Right ventricle myocardium superior (tissue), 1 donor: Measurements from ENCODE around the gene MYO1G. TPM values are rescaled to one million over a fixed set of nuclear protein-coding genes. Genes with fewer than 3 reads are reported as not detected.
"Not testable (repeated sequence)": the region's sequence is repeated elsewhere in the genome, so short reads cannot be mapped to it uniquely, and the experiment has no call there.

ENCODE experiments used
- ATAC-seq: fragments of 200-7000 bp; cut with Tn5 transposase; one replicate; pipeline ENCODE4 v1.9.1; 2020; ENCODE audit warnings: mild to moderate bottlenecking; ENCODE audit not compliant: poor library complexity
- DNase-seq: peaks from one replicate; pipeline ENCODE4 v3.0.0-alpha.2; 2020
- intact Hi-C: fragments of 100-400 bp; cut with DNase I; formaldehyde crosslinking; loops from one replicate; pipeline ENCODE4 v1.11.2; 2022
- total RNA-seq: library from RNA; stranded (reverse); fragmentation: NEBNext Ultra II Directional; extraction: Animal tissue kit (Norgen Biotek cat#: 25700); gene quantifications from one replicate; pipeline ENCODE4 v1.2.1, GENCODE V29; 2021
- donor health status: DM: no; HTN: yes; CAD: no; lungs with severe emphysema.

Gene MYO1G
- total RNA-seq, 1 donor from 2014 or later: 0.97 TPM

GRCh38 chr7:44961844-44962482 lies 16.9 kb downstream of the MYO1G start:
- ATAC-seq: peak; percentile 23
- intact Hi-C loops: no loop called here
- no peak for DNase-seq

DNA sequence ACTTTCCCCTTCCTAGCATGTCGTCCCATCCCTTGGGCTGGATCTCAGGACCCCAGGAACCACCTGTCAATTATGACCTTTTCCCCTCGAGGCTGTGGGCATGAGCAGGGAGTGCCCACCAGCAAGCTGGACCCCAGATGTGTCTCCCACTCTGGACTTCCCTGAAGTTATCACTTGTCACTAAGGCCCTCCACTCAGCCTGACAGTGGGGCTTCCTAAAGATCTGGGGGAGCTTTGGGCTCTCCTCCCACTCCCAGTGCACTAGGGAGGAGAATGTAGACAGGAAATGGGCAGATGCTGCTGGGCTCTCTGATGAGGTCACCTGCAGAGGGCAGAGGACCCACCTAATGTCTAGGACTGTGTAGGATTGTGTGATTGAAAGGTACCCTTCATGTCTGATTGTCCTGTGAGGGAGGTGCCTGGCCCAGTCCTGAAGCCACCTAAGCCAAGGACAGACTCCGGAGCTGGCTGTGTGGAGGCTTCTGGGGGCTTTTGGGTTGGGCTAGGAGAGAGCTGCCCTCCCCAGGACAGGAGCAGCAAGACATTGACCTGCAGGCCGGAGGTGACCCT lies 18.7 kb downstream of the MYO1G start:
- intact Hi-C loops: no loop called here
- ATAC-seq: no peak
- DNase-seq: no peak

- ATAC-seq (no peak), DNase-seq (no peak)
- intact Hi-C loops: no loop called here
These were observed 19.3 kb downstream of the MYO1G start for GRCh38 chr7:44959433-44959951.

DNA sequence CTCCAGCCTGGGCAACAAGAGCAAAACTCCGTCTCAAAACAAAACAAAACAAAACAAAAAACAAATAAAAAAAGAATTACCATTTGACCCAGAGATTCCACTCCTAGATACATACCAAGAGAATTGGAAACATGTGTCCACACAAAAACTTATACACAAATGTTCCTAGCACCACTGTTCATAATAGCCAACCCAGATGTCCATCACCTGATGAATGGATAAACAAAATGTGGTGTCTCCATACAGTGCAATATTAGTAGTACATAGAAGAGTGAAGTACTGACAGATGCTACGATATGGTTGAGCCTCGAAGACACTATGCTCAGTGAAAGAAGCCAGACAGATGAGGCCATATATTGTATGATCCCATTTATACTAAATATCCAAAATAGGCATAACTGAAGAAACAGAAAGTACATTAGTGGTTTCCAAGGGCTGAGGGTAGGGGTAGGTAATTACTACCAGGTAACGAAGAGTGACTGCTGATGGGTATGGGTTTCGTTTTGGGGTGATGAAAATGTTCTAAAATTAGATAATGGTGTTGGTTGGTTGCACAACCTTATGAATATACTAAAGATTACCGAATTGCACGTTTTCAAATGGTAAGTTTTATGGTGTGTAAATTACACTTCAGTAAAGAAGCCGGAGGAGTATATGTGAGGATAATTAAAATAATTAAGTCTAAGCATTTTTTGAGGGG lies 20.0 kb downstream of the MYO1G start:
- DNase-seq (no peak), ATAC-seq (no peak)
- intact Hi-C loops: no loop called here

DNA sequence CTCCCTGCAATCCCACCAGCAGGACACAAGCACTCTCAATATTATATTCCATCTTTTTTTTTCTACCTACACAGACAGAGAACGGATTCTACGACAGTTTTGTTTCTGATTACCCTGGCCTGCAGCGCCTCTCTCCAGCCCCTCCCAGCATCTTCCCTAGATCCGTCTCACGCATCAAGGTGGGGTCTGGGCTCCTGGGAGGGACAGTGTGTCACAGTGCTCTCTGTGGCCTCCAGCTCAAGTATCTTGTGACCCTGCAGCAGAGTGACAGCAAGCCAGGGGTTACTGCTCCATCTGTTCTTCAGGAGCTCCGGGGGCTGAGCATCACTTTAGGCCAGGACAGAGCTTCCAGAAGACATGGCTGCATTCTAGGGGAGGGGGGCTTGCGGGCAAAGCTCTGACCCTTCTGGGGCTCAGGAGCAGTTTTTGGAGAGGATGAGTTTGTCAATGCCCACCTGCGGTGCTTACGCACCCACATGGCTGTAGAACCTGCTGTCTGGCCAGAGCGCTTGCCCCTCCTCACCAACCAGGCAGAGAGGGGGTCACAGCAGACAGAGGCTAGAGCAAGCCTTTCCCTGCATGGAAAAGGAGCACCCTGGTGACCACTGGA lies 22.6 kb downstream of the MYO1G start:
- no peak for ATAC-seq
- intact Hi-C loops: no loop called here

DNA sequence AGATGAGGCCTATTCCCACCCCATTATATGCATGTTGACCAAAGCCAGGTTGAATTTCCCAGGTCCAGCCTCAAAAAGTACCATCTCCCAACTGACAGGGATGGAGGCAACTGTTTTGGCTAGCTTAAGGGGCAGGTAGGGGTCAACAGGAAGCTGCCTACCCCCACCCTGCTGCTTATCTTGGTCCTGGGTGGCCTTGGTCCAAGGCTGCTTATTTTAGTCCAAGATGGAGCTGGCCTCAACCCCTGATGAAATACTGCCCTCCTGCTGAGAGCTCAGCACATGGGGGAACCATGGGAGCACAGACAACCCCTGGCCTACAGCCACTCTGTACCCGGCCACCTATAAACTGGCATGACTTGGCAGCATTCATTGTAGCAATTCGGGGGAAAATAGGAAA lies 23.1 kb downstream of the MYO1G start:
- DNase-seq: no peak
- ATAC-seq: no peak
- intact Hi-C loops: no loop called here

More for the DNA sequence above, 22.6 kb downstream of the MYO1G start:
- no peak for DNase-seq

- intact Hi-C loops: no loop called here
- DNase-seq: no peak
- no peak for ATAC-seq
These were observed 25.7 kb downstream of the MYO1G start for GRCh38 chr7:44953156-44953555.

DNA sequence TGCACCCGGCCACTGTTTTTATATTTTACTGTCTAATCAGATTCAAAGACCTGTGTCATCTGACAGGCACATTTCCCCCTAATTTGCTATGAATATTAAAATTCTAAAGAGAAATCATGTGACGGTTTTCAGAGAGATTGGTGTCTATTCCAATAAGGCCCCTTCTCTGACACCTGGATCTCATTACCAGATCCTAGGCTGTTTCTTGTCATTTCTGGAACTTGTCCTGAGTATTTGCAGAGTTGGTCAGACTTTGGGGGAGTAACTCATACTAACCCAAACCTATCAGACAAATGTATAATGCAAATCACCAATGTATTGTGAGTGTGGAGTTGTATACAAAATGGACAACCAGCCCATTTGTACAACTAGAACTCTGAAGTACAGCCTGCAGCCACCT lies 29.5 kb downstream of the MYO1G start:
- intact Hi-C loops: no loop called here
- no peak for ATAC-seq
- DNase-seq: no peak

DNA sequence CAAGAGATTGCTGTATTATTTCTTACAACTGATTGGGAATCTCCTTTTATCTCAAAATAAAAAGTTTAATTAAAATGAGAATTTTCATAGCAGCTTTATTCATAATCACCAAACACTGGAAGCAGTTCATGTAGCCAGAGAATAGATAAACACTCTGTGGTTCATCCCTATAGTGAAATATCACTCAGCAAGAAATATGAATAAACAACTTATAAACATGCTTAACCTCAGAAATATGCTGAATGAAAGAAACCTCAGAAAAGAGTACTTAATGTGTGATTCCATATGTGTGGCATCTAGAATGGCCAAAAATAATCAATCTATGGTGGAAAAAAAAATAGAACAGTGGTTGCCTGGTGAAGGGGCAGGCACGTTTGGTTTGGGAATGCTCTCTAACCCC lies 33.3 kb downstream of the MYO1G start:
- intact Hi-C loops: no loop called here
- ATAC-seq (no peak), DNase-seq (no peak)

DNA sequence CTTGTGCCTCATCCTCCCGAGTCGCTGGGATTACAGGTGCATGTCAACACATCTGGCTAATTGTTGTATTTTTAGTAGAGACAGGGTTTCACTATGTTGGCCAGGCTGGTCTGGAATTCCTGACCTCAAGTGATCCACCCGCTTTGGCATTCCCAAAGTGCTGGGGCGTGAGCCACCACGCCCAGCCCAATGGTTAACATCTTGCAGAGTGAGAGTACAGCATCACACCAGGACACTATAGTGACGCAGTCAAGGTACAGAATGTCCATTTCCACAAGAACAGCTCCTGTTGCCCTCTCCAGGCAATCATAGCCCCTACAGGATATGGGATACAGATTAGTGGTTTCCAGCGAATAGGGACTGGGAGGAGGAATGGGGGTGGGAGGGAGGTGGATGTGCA lies 34.0 kb downstream of the MYO1G start:
- DNase-seq (no peak), ATAC-seq (no peak)
- intact Hi-C loops: no loop called here

DNA sequence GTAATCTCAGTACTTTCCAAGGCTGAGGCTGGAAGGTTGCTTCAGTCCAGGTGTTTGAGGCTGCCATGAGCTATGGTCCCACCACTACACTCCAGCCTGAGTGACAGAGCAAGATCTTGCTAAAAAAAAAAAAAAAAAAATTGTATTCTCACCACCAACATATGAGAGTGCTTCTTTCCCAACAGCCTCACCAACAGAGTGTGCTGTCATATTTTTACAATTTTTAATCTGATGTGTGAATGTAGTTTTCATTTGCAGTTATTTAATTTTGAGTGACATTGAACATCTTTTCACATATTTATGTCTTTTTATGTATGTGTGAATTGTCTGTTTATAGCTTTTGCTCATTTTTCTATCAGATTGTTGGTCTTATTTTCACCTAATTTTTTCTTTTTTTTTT lies 35.2 kb downstream of the MYO1G start:
- intact Hi-C loops: no loop called here
- no peak for DNase-seq
- ATAC-seq: no peak

DNA sequence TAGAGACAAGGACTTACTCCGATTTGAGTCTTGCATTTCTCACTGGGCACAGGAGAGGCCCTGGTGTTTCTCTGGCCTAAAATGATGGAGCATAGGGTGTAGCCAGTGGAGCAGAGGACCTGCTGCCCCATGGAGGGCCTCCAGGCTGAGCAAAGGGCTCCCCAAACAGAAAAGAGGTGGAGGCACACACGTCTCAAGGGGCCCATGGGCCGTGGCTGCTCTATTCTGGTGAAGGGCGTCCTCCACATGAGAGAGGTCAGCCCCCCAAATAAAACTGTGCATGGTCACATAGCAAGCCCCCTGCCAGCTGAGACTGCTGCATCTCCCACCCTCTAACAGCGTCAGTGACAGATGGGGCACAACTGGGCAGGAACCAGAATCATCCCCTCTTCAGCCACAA lies 41.4 kb downstream of the MYO1G start:
- ATAC-seq: no peak
- intact Hi-C loops: no loop called here
- DNase-seq: no peak

DNA sequence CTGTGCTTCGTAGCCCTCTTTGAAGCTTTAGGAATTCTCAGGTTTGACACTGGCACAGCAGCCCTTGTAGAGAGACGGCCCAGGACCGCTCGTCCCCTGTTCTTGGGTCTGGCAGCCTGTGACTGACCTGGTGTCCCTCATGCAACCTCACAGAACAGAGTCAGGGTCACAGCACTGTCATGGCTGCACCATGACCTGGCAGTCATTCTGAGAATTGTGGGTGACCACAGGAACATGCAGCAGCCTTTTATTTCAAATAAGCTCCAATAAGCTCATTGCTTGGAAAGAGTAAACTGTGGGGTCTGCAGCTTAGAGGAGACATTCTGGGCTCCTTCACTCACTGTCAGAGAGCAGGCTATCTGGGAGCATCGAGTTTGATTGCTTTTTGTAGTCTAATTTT lies 42.5 kb downstream of the MYO1G start:
- intact Hi-C loops: no loop called here

GRCh38 chr7:44935583-44935982 lies 43.2 kb downstream of the MYO1G start:
- ATAC-seq (no peak), DNase-seq (no peak)
- intact Hi-C loops: no loop called here

More for the DNA sequence above, 42.5 kb downstream of the MYO1G start:
- ATAC-seq (no peak), DNase-seq (no peak)

GRCh38 chr7:44935016-44935415 lies 43.8 kb downstream of the MYO1G start:
- intact Hi-C loops: no loop called here
- DNase-seq: no peak
- ATAC-seq: no peak

DNA sequence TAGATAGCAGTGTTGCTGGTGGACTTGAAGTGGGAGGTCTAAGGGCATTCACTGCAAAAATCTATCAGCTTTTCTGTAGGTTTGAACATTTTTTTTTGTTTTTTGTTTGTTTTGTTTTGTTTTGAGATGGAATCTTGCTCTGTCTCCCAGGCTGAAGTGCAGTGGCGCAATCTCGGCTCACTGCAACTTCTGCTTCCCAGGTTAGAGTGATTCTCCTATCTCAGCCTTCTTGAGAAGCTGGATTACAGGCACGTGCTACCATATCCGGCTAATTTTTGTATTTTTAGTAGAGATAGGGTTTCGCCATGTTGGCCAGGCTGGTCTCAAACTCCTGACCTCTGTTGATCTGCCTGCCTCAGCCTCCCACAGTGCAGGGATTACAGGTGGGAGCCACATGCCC lies 44.3 kb downstream of the MYO1G start:
- intact Hi-C loops, DNase-seq, ATAC-seq: not testable (repeated sequence)

- no peak for ATAC-seq
- no peak for DNase-seq
- intact Hi-C loops: no loop called here
These were observed 47.9 kb downstream of the MYO1G start for GRCh38 chr7:44930921-44931320.

DNA sequence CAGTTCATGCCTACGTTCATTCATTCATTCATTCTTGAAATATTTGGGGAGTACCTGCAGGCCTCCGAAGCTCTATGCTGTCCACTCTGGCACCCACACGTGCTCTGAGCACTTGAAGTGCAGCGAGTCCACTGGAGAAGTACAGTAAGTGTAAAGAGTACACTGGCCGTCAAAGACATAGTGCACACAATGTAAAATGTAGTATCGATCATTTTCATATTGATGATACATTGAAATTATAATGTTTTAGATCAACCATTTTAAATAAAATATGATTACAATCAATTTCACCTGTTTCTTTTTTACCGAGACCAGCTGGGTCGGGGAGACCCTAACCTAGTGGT lies 56.5 kb downstream of the MYO1G start:
- ATAC-seq (no peak), DNase-seq (no peak)
- intact Hi-C loops: loop anchor here (5.0 kb wide), 1 partner anchor 65 kb away; no protein-coding TSS in a partner anchor

- peak; percentile 97 for ATAC-seq
- intact Hi-C loops: loop anchor here (5.0 kb wide), 1 partner anchor 64 kb away; no protein-coding TSS in a partner anchor
These were observed 57.0 kb downstream of the MYO1G start for GRCh38 chr7:44921607-44922350.

More at GRCh38 chr7:44921607-44922350, 57.0 kb downstream of the MYO1G start:
- DNase-seq: peak; percentile 96
